Small intestine (tissue), 4 donors: ENCODE results near the gene PSAPL1. TPM values are rescaled to one million over a fixed set of nuclear protein-coding genes. Genes with fewer than 3 reads are reported as not detected.

ENCODE experiments used
- polyA plus RNA-seq, 4 donors: library from polyadenylated mRNA; stranded (reverse) in 3 of 4; unstranded in 1 of 4; fragments of 200-250 nt in 3 of 4; fragments of 120-200 nt in 1 of 4; gene quantifications; one replicate each; pipeline versions ENCODE4 v1.2.1 to v1.2.3, GENCODE V29; 2013
- donor health status: healthy with polysubstance abuse.
- donor health status: Bipolar disorder and iron deficiency.
- donor health status: healthy.

Gene PSAPL1
- polyA plus RNA-seq, 4 donors, result 0.58 TPM; not detected in 3

Other genes starting within 250 kb of the PSAPL1 start
- 1 to 10 TPM in 2 of 4 donors, under 1 TPM in 1, not detected in 1; 0.63 to 3.3 (median 2.2) TPM for gene SORCS2, start 242.4 kb downstream of the PSAPL1 start, polyA plus RNA-seq